ENCODE measurements around the gene NMT1.

Gene NMT1

DNA sequence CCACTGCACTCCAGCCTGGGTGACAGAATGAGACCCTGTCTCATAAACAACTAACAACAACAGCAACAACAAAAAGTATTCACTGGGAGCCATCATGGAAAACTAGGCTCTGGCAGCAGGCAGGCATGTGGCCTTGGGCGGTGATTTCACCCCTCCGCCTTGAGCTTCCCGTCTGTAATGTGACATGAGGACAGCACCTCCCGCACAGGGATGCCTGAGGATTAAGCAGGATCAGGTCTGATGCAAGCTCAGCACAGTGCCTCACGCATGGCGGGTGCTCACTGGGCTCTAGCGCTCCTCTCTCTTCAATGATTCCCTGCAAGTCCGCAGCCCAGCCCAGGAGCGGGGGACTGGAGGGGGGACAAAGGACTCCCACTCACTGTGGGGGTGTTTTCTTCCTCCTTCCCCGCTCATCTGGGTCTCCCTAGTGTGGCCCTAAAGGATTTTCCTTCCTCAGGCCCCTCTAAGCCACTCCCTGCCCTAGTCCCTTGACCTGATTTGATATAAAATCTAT lies 68.4 kb downstream of the NMT1 start (continued):
- TF ChIP-seq YY1 (tag by site-specific recombination; IDR thresholded peaks at IDR 0.05) (no peak), REPIN1 (tag by site-specific recombination; IDR thresholded peaks at IDR 0.05; ENCODE audit: low read depth) (no peak), ZSCAN4 (tag by site-specific recombination; IDR thresholded peaks at IDR 0.05) (no peak), GLI2 (tag by site-specific recombination; IDR thresholded peaks at IDR 0.05; ENCODE audit: borderline replicate concordance, low read depth) (no peak)
- TF ChIP-seq, protein P1, sequence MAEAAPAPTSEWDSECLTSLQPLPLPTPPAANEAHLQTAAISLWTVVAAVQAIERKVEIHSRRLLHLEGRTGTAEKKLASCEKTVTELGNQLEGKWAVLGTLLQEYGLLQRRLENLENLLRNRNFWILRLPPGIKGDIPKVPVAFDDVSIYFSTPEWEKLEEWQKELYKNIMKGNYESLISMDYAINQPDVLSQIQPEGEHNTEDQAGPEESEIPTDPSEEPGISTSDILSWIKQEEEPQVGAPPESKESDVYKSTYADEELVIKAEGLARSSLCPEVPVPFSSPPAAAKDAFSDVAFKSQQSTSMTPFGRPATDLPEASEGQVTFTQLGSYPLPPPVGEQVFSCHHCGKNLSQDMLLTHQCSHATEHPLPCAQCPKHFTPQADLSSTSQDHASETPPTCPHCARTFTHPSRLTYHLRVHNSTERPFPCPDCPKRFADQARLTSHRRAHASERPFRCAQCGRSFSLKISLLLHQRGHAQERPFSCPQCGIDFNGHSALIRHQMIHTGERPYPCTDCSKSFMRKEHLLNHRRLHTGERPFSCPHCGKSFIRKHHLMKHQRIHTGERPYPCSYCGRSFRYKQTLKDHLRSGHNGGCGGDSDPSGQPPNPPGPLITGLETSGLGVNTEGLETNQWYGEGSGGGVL (tag by site-specific recombination; IDR thresholded peaks at IDR 0.05): peak; percentile 64

GRCh38 chr17:45129940-45130680 lies 69.0 kb downstream of the NMT1 start:
- no peak overlapping the region for H3K4me3 ChIP-seq (ENCODE audit: low read depth, low read length)
- H3K27ac ChIP-seq (ENCODE audit: extremely low read depth, low read depth, low read length): no peak overlapping the region
- ChIA-PET POLR2A (interaction anchor here (1.1 to 2.4 kb wide), 2 partner anchors 19 to 69 kb away, joined by 3 to 17 read pairs; partner anchors contain the start of genes HEXIM1 and NMT1), CTCF (interaction anchor here (0.6 to 10.1 kb wide), 7 partner anchors 22 to 355 kb away, joined by 3 to 209 read pairs (median 14); partner anchors contain the start of gene HEXIM1)
- 0 out of 3 replicates have a peak, but pooled peaks cover 0 to 4% of the 10 kb centered on the region in 2 experiments for H3K36me3 ChIP-seq (ENCODE audit: control insufficient read depth in 2 of 2, insufficient read depth in 1 of 2, low read length in 2 of 2)
- TF ChIP-seq ZNF843 (tag by site-specific recombination; IDR thresholded peaks at IDR 0.05) (no peak), ZNF548 (tag by site-specific recombination; IDR thresholded peaks at IDR 0.05) (no peak), ZNF544 (tag by site-specific recombination; IDR thresholded peaks at IDR 0.05) (no peak), ZNF639 (tag by site-specific recombination; IDR thresholded peaks at IDR 0.05) (no peak), HOXA7 (CRISPR knock-in tag; IDR thresholded peaks at IDR 0.05; ENCODE audit: borderline replicate concordance) (no peak), SP7 (tag by site-specific recombination; IDR thresholded peaks at IDR 0.05) (no peak), ZBTB8A (tag by site-specific recombination; IDR thresholded peaks at IDR 0.05) (peak; percentile 66), SALL2 (tag by site-specific recombination; IDR thresholded peaks at IDR 0.05; ENCODE audit: borderline replicate concordance) (no peak), ZNF184 (tag by site-specific recombination; IDR thresholded peaks at IDR 0.05) (no peak), ZNF677 (tag by site-specific recombination; IDR thresholded peaks at IDR 0.05) (no peak), ZNF585B (tag by site-specific recombination; IDR thresholded peaks at IDR 0.05) (no peak), ZBTB48 (tag by site-specific recombination; IDR thresholded peaks at IDR 0.05) (0 out of 2 replicates have a peak, but pooled peaks have one; percentile 7), SCRT2 (tag by site-specific recombination; IDR thresholded peaks at IDR 0.05) (peak; percentile 91), ATF2 (tag by site-specific recombination; IDR thresholded peaks at IDR 0.05; ENCODE audit: low read depth) (no peak)
- no peaks in the 10 kb centered on the region for H3K9me3 ChIP-seq (ENCODE audit: control insufficient read depth, insufficient read depth, low read depth, low read length)
- peaks cover 2% of the 10 kb centered on the region for H3K4me1 ChIP-seq (ENCODE audit: control insufficient read depth, insufficient read depth, low read length)

Data from HEK293 (cell line).